Lung (tissue), 12 donors: ENCODE data around the gene ADGRG2. TPM values are rescaled to one million over a fixed set of nuclear protein-coding genes. Genes with fewer than 3 reads are reported as not detected.

Experiments used
- ATAC-seq: fragments of 200-7000 bp; cut with Tn5 transposase; one replicate; pipeline ENCODE4 v1.9.1; 2020; ENCODE audit warnings: moderate number of reproducible peaks; ENCODE audit not compliant: insufficient read depth, low FRiP score
- DNase-seq, 3 donors: peaks; one replicate each; pipeline ENCODE4 v3.0.0-alpha.2; 2013 to 2017
- H3K27ac ChIP-seq, 2 donors: one replicate each; pipeline ENCODE4 v1.5.1; 2013; ENCODE audit warnings: mild to moderate bottlenecking in 2 of 2, moderate library complexity in 2 of 2, control low read depth in 1 of 2, inconsistent platforms in 1 of 2, low read depth in 1 of 2, low read length in 1 of 2
- H3K27me3 ChIP-seq, 3 donors: one replicate each; pipeline ENCODE4 v1.5.1; 2013; ENCODE audit warnings: low read length in 2 of 3; ENCODE audit not compliant: control insufficient read depth in 3 of 3, insufficient read depth in 3 of 3
- H3K36me3 ChIP-seq, 4 donors: one replicate each; pipeline ENCODE4 v1.5.1; 2013; ENCODE audit warnings: low read length in 4 of 4, mild to moderate bottlenecking in 1 of 4, moderate library complexity in 1 of 4; ENCODE audit not compliant: control insufficient read depth in 4 of 4, insufficient read depth in 4 of 4
- H3K4me1 ChIP-seq, 5 donors: one replicate each; pipeline ENCODE4 v1.5.1; 2013; ENCODE audit warnings: low read length in 5 of 5, mild to moderate bottlenecking in 2 of 5, moderate library complexity in 1 of 5; ENCODE audit not compliant: control insufficient read depth in 5 of 5, insufficient read depth in 5 of 5
- H3K4me3 ChIP-seq: one replicate; pipeline ENCODE4 v1.5.1; 2013; ENCODE audit warnings: mild to moderate bottlenecking, control low read depth, moderate library complexity
- H3K9ac ChIP-seq, 2 donors: one replicate each; pipeline ENCODE4 v1.5.1; 2013; ENCODE audit warnings: low read length in 2 of 2, control low read depth in 1 of 2; ENCODE audit not compliant: insufficient read depth in 1 of 2
- H3K9me3 ChIP-seq, 4 donors: one replicate each; pipeline ENCODE4 v1.5.1; 2013; ENCODE audit warnings: low read length in 3 of 4, mild to moderate bottlenecking in 1 of 4, moderate library complexity in 1 of 4; ENCODE audit not compliant: control insufficient read depth in 4 of 4, insufficient read depth in 3 of 4
- CTCF ChIP-seq: IDR thresholded peaks from 2 replicates; pipeline ENCODE4 v1.5.1; 2012; ENCODE audit warnings: mild to moderate bottlenecking; ENCODE audit errors: control extremely low read depth, extremely low read depth
- WGBS, 2 donors: extraction: QIAGEN DNeasy Blood & Tissue Kit; methylation state at CpG; one replicate each; pipeline ENCODE4 v1.1.7; 2013; 5-methylcytosine and 5-hydroxymethylcytosine counted together
- polyA plus RNA-seq, 2 donors: library from polyadenylated mRNA; stranded (reverse); fragments of 200-250 nt; gene quantifications; one replicate each; pipeline ENCODE4 v1.2.1, GENCODE V29; 2013
- total RNA-seq, 2 donors: library from RNA; depleted of rRNA in 1 of 2; stranded (reverse); fragments of >200 nt in 1 of 2; gene quantifications; one replicate each; pipeline ENCODE4 v1.2.1, GENCODE V29; 2014 to 2021
- donor health status: control.
- donor health status: control.
- donor health status: Bipolar disorder and iron deficiency.
- donor health status: healthy.
- donor health status: DM: yes; HTN: yes; CAD: no.

The ADGRG2 gene
- total and polyA plus RNA-seq, 4 donors: 0.24 to 10.5 (median 1.00) TPM

- Histone ChIP-seq H3K36me3 (peaks cover 0 to 3% (median 0%) of the 10 kb centered on the region in 4 donors), H3K4me1 (peaks cover 0 to 6% (median 0%) of the 10 kb centered on the region in 5 donors), H3K9ac (peak overlapping the region in 1 of 2 donors; percentile 62), H3K4me3 (peak overlapping the region; percentile 45), H3K27me3 (peaks cover 2 to 9% (median 8%) of the 10 kb centered on the region in 3 donors), H3K27ac (peak overlapping the region; percentile 90 to 98), H3K9me3 (no peaks in the 10 kb centered on the region)
- no peak for TF ChIP-seq CTCF
- no peak for DNase-seq
- ATAC-seq: no peak
- WGBS, 2 donors: 5 to 38% methylated on average over 4 of the region's 4 CpGs
These were observed 137.2 kb downstream of the ADGRG2 start for GRCh38 chrX:18985186-18985435.

GRCh38 chrX:18984381-18985185 is 137.7 kb downstream of the ADGRG2 start:
- TF ChIP-seq CTCF: no peak
- peak overlapping the region in 1 of 2 donors; percentile 62 for H3K9ac ChIP-seq
- DNase-seq: peak; percentile 83 to 85 (median 83)
- peaks cover 2 to 9% (median 8%) of the 10 kb centered on the region in 3 donors for H3K27me3 ChIP-seq
- peak; percentile 93 for ATAC-seq
- H3K36me3 ChIP-seq: peaks cover 0 to 2% (median 0%) of the 10 kb centered on the region in 4 donors
- peaks cover 0 to 6% (median 0%) of the 10 kb centered on the region in 5 donors for H3K4me1 ChIP-seq
- 0 to 19% methylated on average over 19 to 71 of the region's 71 CpGs for WGBS, 2 donors
- H3K27ac ChIP-seq: peak overlapping the region; percentile 90 to 98
- H3K4me3 ChIP-seq: peak overlapping the region; percentile 45
- H3K9me3 ChIP-seq: no peaks in the 10 kb centered on the region

GRCh38 chrX:18983666-18984380 is 138.4 kb downstream of the ADGRG2 start, which contains the start of gene PHKA2:
PHKA2 (minus strand) TSS chrX:18984114; CDS start chrX:18983932, 182 bp downstream.
- 0 to 23% methylated on average over 24 to 64 of the region's 64 CpGs for WGBS, 2 donors
- Histone ChIP-seq H3K4me3 (peak within 1 kb of the TSS; percentile 51), H3K9ac (peak within 1 kb of the TSS; percentile 37 to 62), H3K27me3 (peaks cover 2 to 9% (median 8%) of the 10 kb centered on the region in 3 donors), H3K36me3 (no peaks in the 10 kb centered on the region), H3K9me3 (no peaks in the 10 kb centered on the region), H3K27ac (peak within 1 kb of the TSS; percentile 90 to 98), H3K4me1 (peaks cover 0 to 6% (median 0%) of the 10 kb centered on the region in 5 donors)
- peak in 1 of 3 donors; percentile 79 for DNase-seq
- TF ChIP-seq CTCF: no peak
- ATAC-seq: peak; percentile 77
